H9 (cell line): ENCODE results near the gene ATP2B2. TPM values are rescaled to one million over a fixed set of nuclear protein-coding genes. Genes with fewer than 3 reads are reported as not detected.

Source experiments
- DNase-seq: peaks from one replicate; pipeline ENCODE4 v3.0.0-alpha.2; 2017
- H2AFZ ChIP-seq: one replicate; pipeline ENCODE4 v1.6.1; 2013; ENCODE audit warnings: mild to moderate bottlenecking, low read length, control low read depth, moderate library complexity
- H2AK5ac ChIP-seq: 2 replicates; pipeline ENCODE4 v1.6.1; 2013; ENCODE audit warnings: low read length, control low read depth, mixed read lengths; ENCODE audit not compliant: insufficient read length
- H2BK120ac ChIP-seq: one replicate; pipeline ENCODE4 v1.6.1; 2013; ENCODE audit warnings: low read depth, mild to moderate bottlenecking, low read length, control low read depth, inconsistent platforms; ENCODE audit not compliant: poor library complexity, severe bottlenecking
- H2BK12ac ChIP-seq: 2 replicates; pipeline ENCODE4 v1.6.1; 2013; ENCODE audit warnings: low read length, control low read depth, mixed read lengths, low read depth; ENCODE audit not compliant: insufficient read length
- H2BK15ac ChIP-seq: 2 replicates; pipeline ENCODE4 v1.6.1; 2013; ENCODE audit warnings: low read depth, low read length, control low read depth
- H2BK20ac ChIP-seq: one replicate; pipeline ENCODE4 v1.6.1; 2013; ENCODE audit warnings: low read depth, mild to moderate bottlenecking, low read length, control low read depth, inconsistent platforms; ENCODE audit not compliant: poor library complexity, severe bottlenecking
- H2BK5ac ChIP-seq: 2 replicates; pipeline ENCODE4 v1.6.1; 2013; ENCODE audit warnings: low read length, control low read depth, mixed read lengths; ENCODE audit not compliant: insufficient read length
- H3K14ac ChIP-seq: 2 replicates; pipeline ENCODE4 v1.6.1; 2013; ENCODE audit warnings: low read length, control low read depth; ENCODE audit not compliant: insufficient read depth
- H3K18ac ChIP-seq: 2 replicates; pipeline ENCODE4 v1.6.1; 2013; ENCODE audit warnings: low read depth, mild to moderate bottlenecking, mixed read lengths, low read length, control low read depth; ENCODE audit not compliant: insufficient read length
- H3K23ac ChIP-seq: 2 replicates; pipeline ENCODE4 v1.6.1; 2013; ENCODE audit warnings: low read length, control low read depth, mixed read lengths, low read depth; ENCODE audit not compliant: insufficient read length
- H3K23me2 ChIP-seq: 2 replicates; pipeline ENCODE4 v1.6.1; 2013; ENCODE audit warnings: low read depth, mild to moderate bottlenecking, mixed read lengths, low read length, control low read depth; ENCODE audit not compliant: insufficient read length, poor library complexity, severe bottlenecking
- H3K27ac ChIP-seq: 2 replicates; pipeline ENCODE4 v1.5.1; 2013; ENCODE audit warnings: low read length, control low read depth, mixed read lengths, low read depth; ENCODE audit not compliant: insufficient read length
- H3K27me3 ChIP-seq: 2 replicates; pipeline ENCODE4 v1.6.1; 2013; ENCODE audit warnings: low read length, control low read depth, inconsistent platforms; ENCODE audit not compliant: insufficient read depth
- H3K4ac ChIP-seq: 2 replicates; pipeline ENCODE4 v1.6.1; 2013; ENCODE audit warnings: low read depth, mild to moderate bottlenecking, control low read depth, inconsistent platforms, low read length, moderate library complexity
- H3K4me1 ChIP-seq: 2 replicates; pipeline ENCODE4 v1.6.1; 2013; ENCODE audit warnings: low read length, control low read depth, inconsistent platforms; ENCODE audit not compliant: insufficient read depth
- H3K4me2 ChIP-seq: 2 replicates; pipeline ENCODE4 v1.6.1; 2013; ENCODE audit warnings: low read length, control low read depth, mixed read lengths; ENCODE audit not compliant: insufficient read length, insufficient read depth
- H3K56ac ChIP-seq: 2 replicates; pipeline ENCODE4 v1.6.1; 2013; ENCODE audit warnings: low read depth, mild to moderate bottlenecking, mixed read lengths, low read length, control low read depth; ENCODE audit not compliant: insufficient read length
- H3K79me1 ChIP-seq: 2 replicates; pipeline ENCODE4 v1.6.1; 2013; ENCODE audit warnings: low read depth, mild to moderate bottlenecking, moderate library complexity, low read length, control low read depth, inconsistent platforms; ENCODE audit not compliant: insufficient read depth, poor library complexity, severe bottlenecking
- H3K79me2 ChIP-seq: 2 replicates; pipeline ENCODE4 v1.6.1; 2013; ENCODE audit warnings: low read length, control low read depth, inconsistent platforms; ENCODE audit not compliant: insufficient read depth
- H3K9ac ChIP-seq: 2 replicates; pipeline ENCODE4 v1.6.1; 2013; ENCODE audit warnings: low read length, control low read depth, mixed read lengths; ENCODE audit not compliant: insufficient read length; ENCODE audit errors: extremely low read depth
- H3K9me3 ChIP-seq: one replicate; pipeline ENCODE4 v1.6.1; 2013; ENCODE audit warnings: low read depth, low read length, inconsistent platforms; ENCODE audit not compliant: control insufficient read depth
- H3T11ph ChIP-seq: one replicate; pipeline ENCODE4 v1.6.1; 2013; ENCODE audit warnings: mild to moderate bottlenecking, low read length, control low read depth, inconsistent platforms
- H4K20me1 ChIP-seq: one replicate; pipeline ENCODE4 v1.6.1; 2013; ENCODE audit not compliant: control insufficient read depth, insufficient read length, insufficient read depth
- H4K5ac ChIP-seq: 2 replicates; pipeline ENCODE4 v1.6.1; 2013; ENCODE audit warnings: low read depth, mild to moderate bottlenecking, mixed read lengths, low read length, control low read depth; ENCODE audit not compliant: insufficient read length
- H4K8ac ChIP-seq: replicated peaks from 2 replicates; pipeline ENCODE4 v1.6.1; 2013; ENCODE audit warnings: low read length, control low read depth, mixed read lengths, low read depth; ENCODE audit not compliant: insufficient read length
- H4K91ac ChIP-seq: 2 replicates; pipeline ENCODE4 v1.6.1; 2013; ENCODE audit warnings: low read depth, mild to moderate bottlenecking, moderate library complexity, mixed read lengths, low read length, control low read depth; ENCODE audit not compliant: insufficient read length
- H3K27ac Mint-ChIP-seq, 3 experiments: 2 replicates in 2 of 3; 3 replicates in 1 of 3; pipeline ENCODE4 v1.8.0; 2020 to 2021; ENCODE audit warnings: mixed read lengths in 3 of 3, mild to moderate bottlenecking in 1 of 3, moderate library complexity in 1 of 3
- H3K27me3 Mint-ChIP-seq: 2 replicates; pipeline ENCODE4 v1.8.0; 2021; ENCODE audit warnings: low read depth, mild to moderate bottlenecking, moderate library complexity, mixed read lengths
- H3K36me3 Mint-ChIP-seq, 3 experiments: 2 replicates in 2 of 3; 3 replicates in 1 of 3; pipeline ENCODE4 v1.8.0; 2020 to 2021; ENCODE audit warnings: low read depth in 3 of 3, mixed read lengths in 3 of 3; ENCODE audit not compliant: insufficient read depth in 1 of 3
- H3K4me1 Mint-ChIP-seq, 2 experiments: 2 replicates each; pipeline ENCODE4 v1.8.0; 2020; ENCODE audit warnings: mixed read lengths in 2 of 2
- H3K4me3 Mint-ChIP-seq, 2 experiments: 2 replicates in 1 of 2; 3 replicates in 1 of 2; pipeline ENCODE4 v1.8.0; 2020 to 2021; ENCODE audit warnings: mild to moderate bottlenecking in 2 of 2, mixed read lengths in 2 of 2, moderate library complexity in 1 of 2
- H3K9me3 Mint-ChIP-seq, 2 experiments: 2 replicates in 1 of 2; 3 replicates in 1 of 2; pipeline ENCODE4 v1.8.0; 2020; ENCODE audit warnings: mild to moderate bottlenecking in 2 of 2, mixed read lengths in 2 of 2, moderate library complexity in 1 of 2
- CTCF ChIP-seq: fragments of 200-600 bp; sonication (generic); conservative IDR thresholded peaks from 3 replicates; pipeline ENCODE4 v1.8.0; 2021; ENCODE audit warnings: antibody characterized with exemption, mild to moderate bottlenecking
- WGBS: extraction: QIAGEN DNeasy Blood & Tissue Kit; methylation state at CpG from one replicate; pipeline ENCODE4 v1.1.7; 2013; ENCODE audit warnings: missing lambda C conversion rate, low lambda C conversion rate, mixed read lengths; ENCODE audit not compliant: insufficient read length; ENCODE audit errors: extremely low coverage; 5-methylcytosine and 5-hydroxymethylcytosine counted together
- total RNA-seq: library from RNA; stranded (reverse); gene quantifications from 2 replicates; pipeline ENCODE4 v1.2.1, GENCODE V29; 2021

ATP2B2 gene
- total RNA-seq, 1 experiment from 2014 or later: 0.33 TPM

- H2BK120ac ChIP-seq: no peak overlapping the region
- no peak overlapping the region for H3K18ac ChIP-seq
- 0 out of 2 replicates have a peak, but pooled peaks cover 1% of the 10 kb centered on the region for H3K4me1 ChIP-seq
- H3K79me1 ChIP-seq: no peaks in the 10 kb centered on the region
- peaks cover 19% of the 10 kb centered on the region in 2 experiments for H3K4me1 Mint-ChIP-seq
- no peak overlapping the region for H3K23ac ChIP-seq
- H3K27me3 ChIP-seq: no peaks in the 10 kb centered on the region
- H3K9me3 ChIP-seq: no peaks in the 10 kb centered on the region
- no peak for DNase-seq
- no peaks in the 10 kb centered on the region for H3K27me3 Mint-ChIP-seq
- H2AK5ac ChIP-seq: no peak overlapping the region
- H3K79me2 ChIP-seq: no peaks in the 10 kb centered on the region
- no peak overlapping the region for H3K27ac ChIP-seq
- H2AFZ ChIP-seq: no peak overlapping the region
- H2BK12ac ChIP-seq: no peak overlapping the region
- H4K20me1 ChIP-seq: no peaks in the 10 kb centered on the region
- H3K9me3 Mint-ChIP-seq: no peaks in the 10 kb centered on the region
- TF ChIP-seq CTCF: no peak
- no peak overlapping the region for H4K5ac ChIP-seq
- no peak overlapping the region for H3K4me2 ChIP-seq
- no peak overlapping the region for H3T11ph ChIP-seq
- no peak overlapping the region for H3K9ac ChIP-seq
- WGBS: no CpG with 5 or more reads among the region's 9 CpGs
- no peak overlapping the region for H4K91ac ChIP-seq
- no peak overlapping the region for H2BK15ac ChIP-seq
- H3K56ac ChIP-seq: no peak overlapping the region
- no peak overlapping the region for H2BK5ac ChIP-seq
- H3K23me2 ChIP-seq: no peaks in the 10 kb centered on the region
- H3K4me3 Mint-ChIP-seq: no peak overlapping the region
- no peak overlapping the region for H4K8ac ChIP-seq
- no peak overlapping the region for H2BK20ac ChIP-seq
- no peak overlapping the region for H3K27ac Mint-ChIP-seq
- H3K4ac ChIP-seq: no peak overlapping the region
- peaks cover 5 to 38% (median 10%) of the 10 kb centered on the region in 3 experiments; a peak in 6 of 7 replicates for H3K36me3 Mint-ChIP-seq
- no peak overlapping the region for H3K14ac ChIP-seq
Measured at GRCh38 chr3:10289077-10289476, 216.3 kb downstream of the ATP2B2 start.
